Measurements from ENCODE around the gene GP1BB.

Gene GP1BB

GRCh38 chr22:19705181-19705934 lies 18.0 kb upstream of the GP1BB start:
- no peak overlapping the region for H3K27ac Mint-ChIP-seq
- no peak overlapping the region for H3K4me3 Mint-ChIP-seq
- no peaks in the 10 kb centered on the region for H3K4me1 Mint-ChIP-seq
- H3K36me3 Mint-ChIP-seq = no peaks in the 10 kb centered on the region
- H3K27me3 Mint-ChIP-seq = no peaks in the 10 kb centered on the region
- no peaks in the 10 kb centered on the region for H3K9me3 Mint-ChIP-seq

GRCh38 chr22:19706661-19707151 lies 16.6 kb upstream of the GP1BB start:
- Mint-ChIP-seq H3K27ac (no peak overlapping the region), H3K9me3 (no peaks in the 10 kb centered on the region), H3K4me1 (no peaks in the 10 kb centered on the region), H3K27me3 (no peaks in the 10 kb centered on the region), H3K36me3 (no peaks in the 10 kb centered on the region), H3K4me3 (no peak overlapping the region)

DNA sequence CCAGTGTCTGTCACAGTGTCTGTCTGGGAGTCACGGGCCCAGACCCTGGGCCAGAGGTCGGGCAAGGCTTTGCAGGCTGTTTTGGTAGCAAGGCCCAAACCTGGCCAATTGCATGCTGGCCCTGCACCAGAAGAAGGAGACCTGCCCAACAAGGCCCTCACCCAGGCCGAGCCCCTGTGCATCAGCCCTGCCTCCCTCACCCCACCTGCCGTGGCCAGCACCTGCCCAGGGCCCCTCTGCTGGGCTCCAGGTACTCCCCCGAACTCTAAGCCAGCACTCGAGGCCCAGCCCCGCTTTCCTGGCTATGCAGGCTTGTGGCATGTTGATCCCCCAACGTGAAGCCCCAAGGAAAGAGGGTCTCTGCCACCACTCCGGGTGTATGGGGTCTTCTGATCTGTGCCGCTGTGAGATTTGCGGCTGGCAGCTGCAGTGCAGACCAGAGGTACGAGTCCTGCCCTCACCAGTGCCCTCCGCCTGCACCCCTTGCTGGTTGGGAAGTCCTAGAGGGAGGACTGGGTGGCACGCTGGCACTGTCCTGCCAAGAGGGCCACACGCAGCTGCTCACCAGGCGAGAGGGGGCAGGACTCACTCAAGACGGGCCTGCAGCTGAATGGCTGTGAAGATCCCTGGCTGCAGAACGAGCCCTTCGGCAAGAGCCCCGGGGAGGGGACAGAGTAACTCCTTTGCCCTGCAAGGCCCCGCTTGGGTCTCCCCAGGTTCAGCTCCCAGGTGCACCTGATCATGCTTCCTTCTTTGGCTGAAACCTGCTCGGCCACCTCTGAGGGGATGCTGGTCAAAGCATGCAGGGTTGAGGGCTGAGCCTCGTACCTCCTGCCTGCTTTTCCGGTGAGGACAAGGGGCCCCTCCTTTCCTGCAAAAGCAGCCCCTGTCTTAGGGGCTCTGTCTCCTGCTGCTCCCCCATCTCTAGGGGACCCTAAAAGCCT lies 15.7 kb upstream of the GP1BB start:
- Mint-ChIP-seq H3K4me1 (no peaks in the 10 kb centered on the region), H3K4me3 (no peak overlapping the region), H3K36me3 (no peaks in the 10 kb centered on the region), H3K27ac (no peak overlapping the region), H3K27me3 (no peaks in the 10 kb centered on the region), H3K9me3 (no peaks in the 10 kb centered on the region)

DNA sequence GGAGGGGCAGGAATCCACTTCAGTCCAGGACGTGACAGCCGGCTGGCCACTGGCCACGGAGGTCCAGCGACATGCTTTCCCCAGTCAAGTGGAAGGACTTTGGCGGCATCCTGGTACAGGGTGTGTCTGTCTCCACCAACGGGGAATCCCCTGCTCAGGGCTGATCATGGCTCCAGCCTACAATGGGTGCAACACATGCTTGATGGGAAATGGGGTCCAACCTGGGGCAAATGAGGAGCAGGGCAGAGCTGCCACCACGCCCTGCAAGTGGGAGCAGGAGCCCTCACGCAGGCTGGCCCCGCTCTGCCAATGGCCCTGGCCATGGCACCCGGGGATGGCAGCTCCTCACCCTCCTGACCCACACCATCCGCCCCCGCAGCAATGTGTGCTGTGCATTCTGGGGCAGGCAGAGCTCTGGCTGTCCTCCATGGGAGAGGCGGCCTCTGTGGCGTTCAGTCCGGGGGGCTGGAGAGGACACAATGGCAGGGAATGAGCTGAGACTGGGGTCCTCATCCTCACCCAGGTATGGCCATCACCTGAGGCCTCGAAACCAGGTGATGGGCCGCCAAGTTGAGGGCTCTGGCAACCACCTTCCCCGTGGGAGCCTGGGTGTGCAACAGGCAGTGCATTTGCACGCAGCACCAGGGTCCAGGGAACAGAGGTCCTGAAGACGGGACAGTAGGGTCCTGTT lies 14.9 kb upstream of the GP1BB start:
- Mint-ChIP-seq H3K36me3 (no peaks in the 10 kb centered on the region), H3K9me3 (no peaks in the 10 kb centered on the region), H3K27me3 (peaks cover 3% of the 10 kb centered on the region), H3K4me1 (no peaks in the 10 kb centered on the region), H3K4me3 (no peak overlapping the region), H3K27ac (no peak overlapping the region)

DNA sequence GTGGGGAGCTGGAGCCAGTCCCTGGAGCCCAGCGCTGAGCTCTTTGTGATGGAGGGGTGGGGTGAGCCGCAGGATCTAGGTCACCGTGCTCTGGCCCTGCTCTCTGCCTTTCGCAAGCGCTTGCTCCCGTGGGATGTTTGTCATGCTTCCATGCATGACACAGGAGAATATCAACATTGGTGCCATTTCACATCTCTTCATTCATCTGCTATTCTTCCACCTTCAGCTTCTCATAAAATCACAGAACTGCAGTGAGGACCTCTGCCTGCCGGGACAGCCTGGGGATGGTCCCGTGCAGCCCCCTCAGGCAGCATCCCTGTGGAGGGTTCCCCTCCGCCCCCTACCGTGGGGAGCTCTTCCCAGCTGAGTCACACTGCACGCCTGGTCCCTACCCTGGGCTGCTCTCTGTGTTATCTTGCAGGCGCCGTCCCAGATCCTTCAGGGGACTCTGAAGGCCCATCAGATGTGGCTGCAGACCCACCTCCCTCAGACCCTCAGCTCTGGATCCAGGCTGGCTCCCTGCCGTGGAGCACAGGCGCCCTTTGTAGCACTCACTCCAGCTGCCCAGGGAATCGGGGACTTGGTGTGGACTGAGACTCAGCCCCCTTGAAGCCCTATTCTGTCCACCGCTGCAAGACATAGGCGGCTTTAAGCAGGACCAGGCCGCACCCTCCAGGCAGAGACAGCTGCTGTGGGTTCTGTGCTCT lies 14.1 kb upstream of the GP1BB start:
- no peak overlapping the region for H3K4me3 Mint-ChIP-seq
- peaks cover 4% of the 10 kb centered on the region for H3K27me3 Mint-ChIP-seq
- no peak overlapping the region for H3K27ac Mint-ChIP-seq
- no peaks in the 10 kb centered on the region for H3K4me1 Mint-ChIP-seq
- H3K36me3 Mint-ChIP-seq = no peaks in the 10 kb centered on the region
- no peaks in the 10 kb centered on the region for H3K9me3 Mint-ChIP-seq

DNA sequence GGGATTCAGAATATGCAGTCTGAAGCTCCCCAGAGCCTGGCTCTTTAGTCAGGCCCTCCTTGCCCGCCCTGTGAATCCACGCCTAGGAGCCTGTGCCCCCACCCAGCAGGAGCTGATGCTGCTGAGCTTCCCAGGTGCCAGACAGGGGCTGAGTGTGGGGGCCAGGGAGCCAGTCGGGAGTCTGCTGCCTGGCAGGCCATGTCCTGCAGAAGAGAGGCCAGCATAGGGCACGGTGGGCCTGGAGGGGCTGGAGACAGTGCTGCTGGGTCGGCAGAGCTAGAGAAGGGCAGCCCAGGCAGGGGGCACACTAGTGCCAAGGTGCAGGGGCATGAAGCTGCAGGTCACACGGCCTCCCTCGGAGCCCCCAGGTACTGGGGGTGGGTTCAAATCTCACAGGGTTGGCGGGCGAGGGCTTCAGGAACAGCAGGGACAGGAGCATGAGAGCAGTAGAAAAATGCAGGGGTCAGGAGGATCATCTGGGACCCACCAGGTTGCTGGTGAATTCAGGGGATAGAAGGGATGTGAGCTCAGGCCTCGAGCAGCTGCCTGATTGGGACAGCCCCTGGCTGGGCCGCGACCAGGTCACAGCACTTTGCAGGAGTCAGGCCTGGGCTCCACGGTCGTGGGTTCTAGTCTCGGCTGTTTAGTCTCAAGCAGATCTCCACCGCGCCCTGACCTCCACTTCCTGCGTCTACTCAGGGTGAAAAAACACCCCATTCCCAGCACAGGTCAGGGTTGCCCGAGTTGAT lies 13.1 kb upstream of the GP1BB start:
- peaks cover 6% of the 10 kb centered on the region for H3K27me3 Mint-ChIP-seq
- H3K36me3 Mint-ChIP-seq = no peaks in the 10 kb centered on the region
- H3K4me1 Mint-ChIP-seq = no peaks in the 10 kb centered on the region
- H3K9me3 Mint-ChIP-seq = no peaks in the 10 kb centered on the region
- no peak overlapping the region for H3K27ac Mint-ChIP-seq
- no peak overlapping the region for H3K4me3 Mint-ChIP-seq

GRCh38 chr22:19710769-19711106 lies 12.6 kb upstream of the GP1BB start:
- no peaks in the 10 kb centered on the region for H3K9me3 Mint-ChIP-seq
- peaks cover 6% of the 10 kb centered on the region for H3K27me3 Mint-ChIP-seq
- H3K4me1 Mint-ChIP-seq = no peaks in the 10 kb centered on the region
- H3K4me3 Mint-ChIP-seq = no peak overlapping the region
- H3K27ac Mint-ChIP-seq = no peak overlapping the region
- no peaks in the 10 kb centered on the region for H3K36me3 Mint-ChIP-seq

DNA sequence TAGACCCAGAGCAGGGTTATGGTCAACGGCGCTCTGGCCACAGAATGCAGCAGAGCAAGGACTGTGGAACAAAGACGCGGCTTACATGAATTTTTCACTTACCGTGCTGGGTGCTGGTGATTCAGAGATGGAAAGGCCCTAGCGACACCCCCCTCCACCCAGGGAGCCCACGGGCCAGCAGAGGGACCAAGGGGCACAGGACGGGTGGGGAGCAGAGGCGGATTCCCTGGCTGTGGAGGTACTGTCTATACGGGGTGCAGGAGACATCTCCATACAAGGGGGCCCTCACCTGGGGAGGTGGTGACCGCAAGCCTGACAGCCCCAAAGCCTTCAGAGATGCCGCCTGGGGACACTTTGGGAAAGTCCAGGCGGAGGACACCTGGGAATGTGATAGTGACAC lies 10.1 kb upstream of the GP1BB start:
- Mint-ChIP-seq H3K27ac (no peak overlapping the region), H3K4me1 (peaks cover 4% of the 10 kb centered on the region), H3K36me3 (no peaks in the 10 kb centered on the region), H3K4me3 (peak overlapping the region; percentile 66), H3K27me3 (peaks cover 7% of the 10 kb centered on the region), H3K9me3 (no peaks in the 10 kb centered on the region)

- H3K36me3 Mint-ChIP-seq = no peaks in the 10 kb centered on the region
- H3K27me3 Mint-ChIP-seq = peaks cover 7% of the 10 kb centered on the region
- no peaks in the 10 kb centered on the region for H3K9me3 Mint-ChIP-seq
- no peak overlapping the region for H3K27ac Mint-ChIP-seq
- H3K4me1 Mint-ChIP-seq = peaks cover 4% of the 10 kb centered on the region
- H3K4me3 Mint-ChIP-seq = peak overlapping the region; percentile 66
These were observed 9.6 kb upstream of the GP1BB start for GRCh38 chr22:19713650-19714311.

DNA sequence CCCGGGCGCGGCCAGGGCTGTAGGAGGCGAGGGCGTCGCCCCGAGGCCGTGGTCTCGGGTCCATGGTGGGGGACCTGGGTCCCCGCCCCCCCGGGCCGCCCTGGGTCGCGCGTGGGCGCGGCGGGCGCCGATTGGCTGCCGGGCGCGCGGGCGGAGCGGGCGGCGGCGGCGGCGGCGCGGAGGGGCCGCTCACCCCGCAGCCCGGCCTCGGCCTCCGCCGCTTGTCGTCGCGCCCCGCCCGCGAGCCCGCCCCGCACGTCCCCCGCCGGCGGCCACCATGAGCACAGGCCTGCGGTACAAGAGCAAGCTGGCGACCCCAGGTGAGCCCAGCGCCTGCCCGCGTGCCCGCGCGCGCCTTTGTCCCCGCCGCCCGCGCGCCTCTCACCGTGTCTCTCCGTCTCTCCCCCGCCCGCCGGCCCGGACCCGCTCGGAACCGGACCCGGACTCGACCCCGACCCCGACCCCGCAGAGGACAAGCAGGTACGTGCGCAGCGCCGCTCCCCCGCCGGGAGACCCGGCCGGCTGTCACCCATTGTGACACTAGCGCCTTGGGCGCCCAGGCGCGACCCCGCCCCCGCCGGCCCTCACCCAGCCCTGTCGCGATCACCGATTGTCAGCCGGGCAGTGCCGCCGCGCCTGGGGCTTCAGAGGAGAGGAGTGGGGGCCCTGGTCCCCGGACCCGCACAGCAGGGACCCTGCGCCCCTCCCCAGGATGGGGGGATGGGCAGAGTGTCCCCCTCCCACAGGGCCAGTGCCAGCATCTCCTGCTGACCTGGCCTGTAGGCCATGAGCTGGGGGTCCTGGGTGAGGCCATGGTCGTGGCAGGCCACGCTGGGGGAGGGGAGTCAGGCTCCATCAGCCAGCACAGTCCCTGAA lies 8.8 kb upstream of the GP1BB start, which contains the start of gene SEPTIN5:
SEPTIN5 (plus strand) TSS at position 192 of the 876 bp plus-strand sequence; CDS start at position 278, 86 bp downstream.
- H3K27ac Mint-ChIP-seq = no peak within 1 kb of the TSS

DNA sequence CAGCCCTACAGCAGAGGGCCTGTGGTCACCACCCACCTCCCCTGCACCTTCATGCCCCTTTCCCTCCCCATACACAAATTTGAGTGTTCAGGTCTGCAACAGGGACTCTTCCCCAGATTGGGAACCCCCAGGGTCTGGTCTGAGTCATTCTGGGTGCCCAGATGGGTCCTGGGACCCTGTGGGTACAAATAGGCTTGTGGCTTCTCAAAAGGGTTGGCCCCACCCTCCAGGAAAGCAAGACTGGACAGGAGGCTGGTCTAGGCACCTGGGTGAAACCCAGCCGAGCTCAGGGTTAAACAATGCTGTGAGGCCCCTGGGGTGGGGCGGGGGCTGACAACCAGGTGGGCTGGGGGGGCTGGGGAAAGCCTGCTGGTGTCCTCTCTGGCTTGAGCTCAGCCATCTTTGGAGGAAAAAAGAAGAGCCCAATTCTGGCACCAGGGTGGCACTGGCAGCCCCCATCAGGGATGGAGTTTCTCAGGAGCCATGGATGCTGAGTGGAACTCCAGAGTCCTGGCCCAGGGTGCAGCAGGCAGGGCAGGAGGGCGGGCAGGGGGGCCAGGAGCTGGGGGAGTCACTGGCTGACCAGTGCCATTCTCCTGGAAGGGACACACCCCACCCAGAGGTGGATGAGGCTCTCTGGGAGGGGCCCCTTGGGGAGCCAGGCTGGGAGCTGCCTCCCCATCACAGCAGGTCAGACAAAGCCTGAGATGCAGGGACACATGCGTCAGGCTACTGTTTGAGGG lies 8.0 kb upstream of the GP1BB start:
- Mint-ChIP-seq H3K27me3 (peaks cover 15% of the 10 kb centered on the region), H3K27ac (no peak overlapping the region), H3K9me3 (no peaks in the 10 kb centered on the region), H3K36me3 (peaks cover 2% of the 10 kb centered on the region), H3K4me3 (peak overlapping the region; percentile 54), H3K4me1 (peaks cover 11% of the 10 kb centered on the region)

More for the DNA sequence above, 8.8 kb upstream of the GP1BB start, which contains the start of gene SEPTIN5:
- H3K9me3 Mint-ChIP-seq = no peaks in the 10 kb centered on the region
- peak within 1 kb of the TSS; percentile 66 for H3K4me3 Mint-ChIP-seq
- H3K36me3 Mint-ChIP-seq = peaks cover 2% of the 10 kb centered on the region
- H3K27me3 Mint-ChIP-seq = peaks cover 9% of the 10 kb centered on the region
- H3K4me1 Mint-ChIP-seq = peaks cover 8% of the 10 kb centered on the region

DNA sequence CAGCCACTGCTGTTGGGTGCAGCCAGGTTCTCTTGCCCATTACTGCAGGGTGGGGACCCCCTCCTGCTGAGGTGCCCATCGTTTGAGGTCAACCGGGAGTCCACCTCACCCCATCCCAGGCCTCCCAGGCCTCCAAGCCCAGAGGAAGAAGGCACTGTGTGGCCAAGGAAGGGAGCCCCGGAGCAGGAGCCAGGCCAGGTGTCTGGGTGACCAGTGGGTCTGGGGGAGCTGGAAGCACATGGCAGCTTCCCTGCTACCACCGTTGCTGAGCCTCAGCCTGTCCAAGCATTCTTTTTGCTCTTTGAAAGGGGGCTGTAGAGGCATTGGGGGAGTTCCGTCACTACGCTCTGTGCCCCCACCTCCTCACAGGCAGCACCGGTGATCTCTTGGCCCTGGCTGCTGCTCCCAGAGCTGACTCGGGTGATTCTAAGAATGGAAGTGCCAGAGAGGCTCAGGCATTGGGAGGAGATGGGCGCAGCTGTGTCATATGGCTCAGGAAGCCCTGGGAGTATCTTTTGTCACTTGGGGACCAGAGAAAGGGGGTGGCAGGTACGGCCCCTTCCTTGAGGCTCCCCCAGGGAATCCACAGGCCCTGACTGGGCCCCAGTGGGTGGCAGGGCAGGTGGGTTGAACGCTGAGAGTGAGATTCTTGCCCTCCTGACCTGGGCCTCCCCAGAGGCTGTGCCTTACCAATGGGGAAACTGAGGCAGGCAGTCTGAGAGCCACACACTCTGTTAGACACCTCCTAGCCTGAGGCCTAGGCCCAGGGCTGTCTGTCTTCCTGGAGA lies 7.1 kb upstream of the GP1BB start:
- H3K4me3 Mint-ChIP-seq = peak overlapping the region; percentile 30

More for the DNA sequence above, 7.1 kb upstream of the GP1BB start:
- no peaks in the 10 kb centered on the region for H3K9me3 Mint-ChIP-seq
- H3K36me3 Mint-ChIP-seq = peaks cover 2% of the 10 kb centered on the region
- H3K27me3 Mint-ChIP-seq = peaks cover 22% of the 10 kb centered on the region
- peaks cover 11% of the 10 kb centered on the region for H3K4me1 Mint-ChIP-seq
- no peak overlapping the region for H3K27ac Mint-ChIP-seq
